Stimulated activated CD4-positive, alpha-beta T cell treated with anti-CD3 and anti-CD28 coated beads, Interleukin-1b, Interleukin-23, amount 100 ng/mL, for 24 hours (primary cell): ENCODE results near the gene RNF31.

Experiments
- DNase-seq, 4 experiments: peaks; one replicate each; pipeline ENCODE4 v3.0.0-alpha.2; 2020; ENCODE audit warnings: low read depth in 4 of 4, low spot score in 1 of 4

RNF31 gene

DNA sequence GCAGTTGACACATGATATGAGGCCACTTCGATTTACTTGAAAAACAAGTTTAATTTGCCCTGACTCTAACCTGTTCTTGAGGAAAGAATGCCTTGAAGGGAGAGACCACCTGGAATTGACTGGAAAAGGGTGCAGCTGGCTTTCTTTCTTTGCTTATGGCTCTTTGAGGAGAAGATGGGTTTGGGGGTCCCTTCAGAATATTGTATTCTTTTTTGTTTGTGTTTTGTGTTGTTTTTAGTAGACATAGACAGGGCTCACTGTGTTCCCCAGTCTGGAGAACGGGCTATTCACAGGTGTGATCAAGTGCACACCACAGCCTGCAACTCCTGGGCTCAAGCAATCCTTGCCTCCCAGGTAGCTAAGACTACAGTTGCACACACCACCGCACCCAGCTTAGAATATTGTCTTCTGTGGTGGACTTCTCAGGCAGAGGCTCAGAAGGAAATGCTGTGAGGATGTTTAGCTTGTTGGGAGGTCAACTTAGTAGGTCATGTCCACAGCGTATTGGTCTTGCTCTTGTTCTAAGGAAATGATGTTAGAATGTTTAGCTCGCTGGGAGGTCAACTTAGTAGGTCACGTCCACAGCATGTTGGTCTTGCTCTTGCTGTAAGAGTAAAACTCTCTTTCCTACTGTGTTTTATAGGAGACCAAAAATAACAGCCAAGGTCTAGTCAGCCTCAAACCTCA is 31.0 kb upstream of the RNF31 start:
- no peak for DNase-seq

- DNase-seq, result no peak
Measured at GRCh38 chr14:24117179-24117578, 30.1 kb upstream of the RNF31 start.

DNA sequence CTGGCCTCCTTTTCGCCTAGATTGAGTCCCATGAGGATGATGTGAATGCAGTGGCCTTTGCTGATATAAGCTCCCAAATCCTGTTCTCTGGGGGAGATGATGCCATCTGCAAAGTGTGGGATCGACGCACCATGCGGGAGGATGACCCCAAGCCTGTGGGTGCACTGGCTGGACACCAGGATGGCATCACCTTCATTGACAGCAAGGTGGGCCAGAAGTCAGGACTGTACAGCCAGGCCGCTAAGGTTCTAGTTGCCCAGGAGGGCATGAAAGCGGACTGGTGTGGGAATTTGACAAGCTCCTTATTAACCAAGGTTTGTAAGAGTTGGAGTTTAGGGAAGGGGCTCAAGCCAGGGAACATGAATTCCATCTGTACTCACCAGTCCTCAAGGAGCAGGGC is 27.6 kb upstream of the RNF31 start:
- no peak for DNase-seq

- DNase-seq, result no peak
Measured at GRCh38 chr14:24121210-24121609, 26.1 kb upstream of the RNF31 start.

- no peak for DNase-seq
Measured at GRCh38 chr14:24122416-24122815, 24.9 kb upstream of the RNF31 start.

- DNase-seq, result no peak
Measured at GRCh38 chr14:24122898-24123297, 24.4 kb upstream of the RNF31 start.

GRCh38 chr14:24123424-24124417 is 23.6 kb upstream of the RNF31 start:
- no peak for DNase-seq

- no peak for DNase-seq
Measured at GRCh38 chr14:24126939-24127338, 20.4 kb upstream of the RNF31 start.

- DNase-seq, result no peak
Measured at GRCh38 chr14:24127673-24128072, 19.6 kb upstream of the RNF31 start.

DNA sequence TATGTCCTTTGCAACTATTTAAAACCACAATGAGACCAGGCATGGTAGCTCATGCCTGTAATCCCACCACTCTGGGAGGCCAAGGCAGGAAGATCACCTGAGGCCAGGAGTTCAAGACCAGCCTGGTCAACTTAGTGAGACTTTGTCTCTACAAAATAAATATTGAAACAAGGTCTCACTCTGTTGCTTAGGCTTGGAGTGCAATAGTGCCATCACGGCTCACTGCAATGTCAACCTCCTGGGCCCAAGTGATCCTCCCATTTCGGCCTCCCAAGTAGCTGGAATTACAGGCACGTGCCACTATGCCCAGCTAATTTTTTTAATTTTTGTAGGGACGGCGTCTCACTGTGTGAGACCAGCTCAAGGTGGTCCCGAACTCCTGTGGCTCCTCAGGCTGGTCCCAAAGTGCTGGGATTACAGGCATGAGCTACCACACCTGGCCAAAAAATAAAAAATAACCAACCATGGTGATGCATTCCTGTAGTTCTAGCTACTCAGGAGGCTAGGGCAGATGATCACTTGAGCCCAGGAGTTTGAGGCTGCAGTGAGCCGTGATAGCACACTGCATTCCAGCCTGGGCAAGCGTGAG is 17.8 kb upstream of the RNF31 start:
- DNase-seq, result no peak

DNA sequence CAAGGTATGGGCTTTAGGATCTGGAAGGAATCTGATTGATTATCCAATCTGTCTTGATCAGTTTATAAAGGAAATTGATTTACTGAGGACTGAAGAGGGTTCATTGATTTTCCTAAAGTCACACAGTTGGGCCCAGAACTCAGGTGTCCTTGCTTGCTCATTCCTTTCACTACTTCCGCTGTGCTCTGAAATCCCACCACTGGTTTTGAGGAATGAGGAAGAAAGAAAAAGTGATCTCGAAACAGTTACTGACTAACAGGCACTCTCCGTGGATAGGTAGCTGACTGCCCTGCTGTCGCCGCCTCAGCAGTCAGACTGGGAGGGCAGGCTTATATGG is 16.9 kb upstream of the RNF31 start, which contains the start of gene FITM1:
TSS of gene FITM1 (plus strand) at position 280 of the 337 bp plus-strand sequence. CDS start 905 bp downstream, outside the sequence.
- no peak for DNase-seq

DNA sequence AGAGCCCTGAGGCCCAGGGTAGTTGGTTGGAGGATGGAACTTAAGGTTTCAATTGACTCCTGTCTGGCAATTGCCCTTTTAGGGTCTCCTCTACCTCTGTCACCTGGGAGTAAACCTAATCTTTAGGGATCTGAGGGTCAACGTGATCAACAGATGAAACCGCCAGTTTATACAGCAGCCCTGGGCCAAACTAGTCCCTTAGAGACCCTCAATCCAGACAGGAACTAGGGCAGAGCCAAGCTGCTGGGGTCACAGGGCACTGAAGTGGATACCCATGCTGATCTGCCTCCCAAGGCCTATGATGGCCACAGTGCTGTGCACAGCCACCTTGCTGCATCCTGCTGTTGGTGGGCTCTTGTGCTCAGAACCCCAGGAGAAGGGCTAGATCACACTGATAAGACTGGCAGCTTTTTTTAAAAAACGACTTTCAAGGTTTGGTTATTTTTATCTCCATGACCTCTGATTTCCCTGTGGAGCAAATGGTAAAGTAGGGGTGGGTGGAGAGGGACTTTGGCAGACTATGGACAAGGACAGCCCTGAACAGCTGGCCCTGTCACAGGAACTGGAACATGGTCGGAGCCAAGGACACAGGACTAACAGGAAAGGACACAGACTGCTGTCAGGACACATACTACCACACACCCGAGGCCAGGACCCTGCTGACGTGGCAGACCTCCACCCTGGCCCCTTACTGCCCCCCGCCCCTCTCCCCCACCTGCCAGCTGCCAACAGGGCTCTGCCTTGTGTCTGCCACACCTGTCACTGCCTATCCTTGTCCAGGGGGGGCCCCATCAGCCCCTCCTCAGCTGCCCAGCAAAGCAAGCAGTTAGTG is 16.4 kb upstream of the RNF31 start:
- no peak for DNase-seq

- no peak for DNase-seq
Measured at GRCh38 chr14:24131549-24131966, 15.7 kb upstream of the RNF31 start.

- no peak for DNase-seq
Measured at GRCh38 chr14:24132061-24132685, 15.1 kb upstream of the RNF31 start.

DNA sequence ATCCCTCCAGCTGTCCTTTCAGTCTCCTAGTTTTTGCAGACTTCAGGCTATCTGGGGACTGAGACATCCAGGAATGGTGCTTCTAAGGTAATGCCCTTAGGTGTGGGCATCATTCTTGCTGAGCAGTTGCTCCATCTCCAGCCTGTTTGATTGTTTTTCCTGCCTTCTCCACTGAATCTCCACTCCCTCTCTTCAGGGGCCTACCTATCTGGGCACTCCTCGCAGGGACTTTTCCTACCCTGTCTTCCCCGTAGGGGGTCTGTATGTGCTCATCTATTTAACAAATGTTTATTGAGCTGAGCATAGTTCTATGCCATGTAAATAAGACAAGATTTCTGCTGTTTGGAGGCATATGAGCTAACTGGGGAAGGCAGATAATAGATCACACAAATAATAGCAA is 14.3 kb upstream of the RNF31 start:
- DNase-seq, result no peak

GRCh38 chr14:24133735-24134134 is 13.6 kb upstream of the RNF31 start:
- no peak for DNase-seq

DNA sequence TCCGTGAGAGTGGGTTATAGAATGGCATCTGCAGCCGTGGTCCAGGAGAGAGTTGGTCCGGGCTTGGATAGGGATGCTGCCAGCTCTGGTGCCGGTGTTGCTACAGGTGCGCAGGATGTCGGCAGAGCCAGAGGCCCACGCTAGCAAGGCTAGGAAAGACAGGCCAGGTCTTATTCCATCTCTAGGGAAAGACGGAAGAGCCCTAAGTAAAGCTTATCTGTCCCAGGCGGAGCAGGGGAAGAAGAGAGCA is 11.8 kb upstream of the RNF31 start:
- DNase-seq, result no peak

DNA sequence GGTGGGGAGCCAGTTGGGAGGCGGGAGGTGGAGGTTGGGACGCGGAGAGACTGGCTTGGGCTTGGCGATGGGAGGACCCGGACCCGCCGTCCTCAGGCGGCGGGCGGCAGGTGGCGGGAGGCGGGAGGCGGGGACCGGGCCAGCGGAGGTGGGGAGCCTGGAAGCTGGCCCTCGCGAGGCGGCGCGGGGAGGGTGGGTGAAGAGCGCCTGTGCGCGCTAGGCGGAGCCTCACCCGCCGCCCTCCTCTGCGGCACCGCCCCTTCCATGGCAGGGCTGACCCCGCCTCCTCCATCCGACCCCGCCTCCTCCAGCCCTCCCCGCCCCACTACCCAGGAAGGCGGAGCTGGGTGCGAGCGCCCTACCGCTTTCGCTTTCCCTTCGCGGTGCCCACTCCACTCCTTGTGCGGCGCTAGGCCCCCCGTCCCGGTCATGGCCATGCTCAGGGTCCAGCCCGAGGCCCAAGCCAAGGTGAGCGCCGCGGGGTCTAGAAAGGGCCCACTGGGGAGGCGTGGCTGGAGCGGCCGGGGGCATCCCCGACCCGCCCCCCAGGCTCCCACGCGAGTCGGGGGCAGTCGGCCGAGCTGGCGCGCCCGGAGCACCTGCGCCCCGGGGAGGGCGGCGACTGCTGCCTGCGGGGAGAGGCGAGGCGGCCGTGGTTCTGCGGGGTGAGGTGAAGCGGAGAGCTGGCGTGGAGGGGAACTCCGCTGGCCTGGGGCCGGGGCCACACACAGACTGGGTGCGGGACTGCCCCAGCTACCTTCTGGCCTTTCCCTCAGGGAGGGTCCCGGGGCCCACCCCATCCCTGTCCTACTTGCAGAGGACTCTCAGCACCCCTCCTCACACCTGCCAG is 11.2 kb upstream of the RNF31 start, which contains the start of gene PSME1:
TSS of gene PSME1 (plus strand) at position 361 of the 850 bp plus-strand sequence. CDS start at position 430, 69 bp downstream.
- DNase-seq, result peak; percentile 76 to 94 (median 91)

GRCh38 chr14:24136684-24137528 is 10.4 kb upstream of the RNF31 start:
- no peak for DNase-seq
